Stimulated activated CD8-positive, alpha-beta memory T cell treated with anti-CD3 and anti-CD28 coated beads, Interleukin-12 subunit alpha, Interleukin-12 subunit beta, amount 100 ng/mL, for 1 hour (primary cell): Measurements from ENCODE around the gene DNAJC17.

Experiments
- DNase-seq: peaks from one replicate; pipeline ENCODE4 v3.0.0-alpha.2; 2020; ENCODE audit warnings: low read depth

Gene DNAJC17

GRCh38 chr15:40807028-40807887, at the start of gene DNAJC17, which contains the start of gene ZFYVE19:
TSS of gene DNAJC17 (minus strand) at chr15:40807473. CDS start at chr15:40807446, 27 bp downstream.
TSS of gene ZFYVE19 (plus strand) at chr15:40807089. CDS start at chr15:40807590, 501 bp downstream.
- DNase-seq = peak; percentile 91

GRCh38 chr15:40856746-40857145, 49.5 kb upstream of the DNAJC17 start:
- no peak for DNase-seq

- DNase-seq = no peak
Observed at GRCh38 chr15:40855706-40856234, 48.5 kb upstream of the DNAJC17 start.

- no peak for DNase-seq
Observed at GRCh38 chr15:40854161-40854560, 46.9 kb upstream of the DNAJC17 start.

- no peak for DNase-seq
Observed at GRCh38 chr15:40853241-40853890, 46.1 kb upstream of the DNAJC17 start.

GRCh38 chr15:40852529-40852928, 45.3 kb upstream of the DNAJC17 start:
- DNase-seq = no peak

- DNase-seq = no peak
Observed at GRCh38 chr15:40850576-40851112, 43.4 kb upstream of the DNAJC17 start.

- DNase-seq = no peak
Observed at GRCh38 chr15:40847223-40847961, 40.1 kb upstream of the DNAJC17 start.

GRCh38 chr15:40846841-40847222, 39.6 kb upstream of the DNAJC17 start:
- DNase-seq = no peak

GRCh38 chr15:40845511-40846284, 38.4 kb upstream of the DNAJC17 start:
- DNase-seq = no peak

GRCh38 chr15:40845036-40845435, 37.8 kb upstream of the DNAJC17 start:
- DNase-seq = no peak

- no peak for DNase-seq
Observed at GRCh38 chr15:40844696-40845030, 37.4 kb upstream of the DNAJC17 start.

- DNase-seq = peak; percentile 34
Observed at GRCh38 chr15:40843885-40844695, 36.8 kb upstream of the DNAJC17 start, which contains the start of gene SPINT1. TSS of gene SPINT1 (plus strand) at chr15:40844048. CDS start at chr15:40844555, 507 bp downstream.

GRCh38 chr15:40843261-40843884, 36.1 kb upstream of the DNAJC17 start:
- DNase-seq = no peak

GRCh38 chr15:40841741-40842140, 34.5 kb upstream of the DNAJC17 start:
- DNase-seq = no peak

GRCh38 chr15:40838756-40839155, 31.5 kb upstream of the DNAJC17 start:
- no peak for DNase-seq

GRCh38 chr15:40836020-40836419, 28.7 kb upstream of the DNAJC17 start:
- DNase-seq = no peak

- DNase-seq = no peak
Observed at GRCh38 chr15:40832903-40833302, 25.6 kb upstream of the DNAJC17 start.

- no peak for DNase-seq
Observed at GRCh38 chr15:40831861-40832260, 24.6 kb upstream of the DNAJC17 start.

GRCh38 chr15:40830884-40831283, 23.6 kb upstream of the DNAJC17 start:
- DNase-seq = no peak
